HepG2 (cell line): ENCODE results near the gene MBTPS1. TPM values are rescaled to one million over a fixed set of nuclear protein-coding genes. Genes with fewer than 3 reads are reported as not detected.
A peak's percentile ranks its signal among the peaks of the same experiment; 100 is the strongest.

ENCODE experiments used
- FIP1L1 ChIP-seq: fragments of 200-400 bp; formaldehyde crosslinking; IDR thresholded peaks from 2 replicates; pipeline ENCODE4 v1.6.1; 2018; ENCODE audit warnings: low read depth, mild to moderate bottlenecking, low read length, moderate library complexity, borderline replicate concordance; ENCODE audit not compliant: insufficient read depth
- HMGA1 ChIP-seq: sonication (generic); formaldehyde crosslinking; conservative IDR thresholded peaks from 2 replicates; pipeline ENCODE4 v1.4.0; 2020; ENCODE audit warnings: missing genetic modification reagents
- IKZF1 ChIP-seq: fragments of 450-650 bp; IDR thresholded peaks from 2 replicates; pipeline ENCODE4 v1.7.1; 2016
- MAFK ChIP-seq, 2 experiments: IDR thresholded peaks in 1 of 2; conservative IDR thresholded peaks in 1 of 2; 2 replicates each; pipeline ENCODE4 v1.6.1; 2011; ENCODE audit warnings: improper control_type of control experiment in 2 of 2, low read length in 2 of 2
- NFYB ChIP-seq: sonication (generic); formaldehyde crosslinking; IDR thresholded peaks from 2 replicates; pipeline ENCODE4 v1.4.0; 2020; ENCODE audit warnings: missing genetic modification reagents
- RELA ChIP-seq: sonication (generic); formaldehyde crosslinking; IDR thresholded peaks from 2 replicates; pipeline ENCODE4 v1.4.0; 2020; ENCODE audit warnings: missing genetic modification reagents
- SIN3A ChIP-seq: IDR thresholded peaks from 2 replicates; pipeline ENCODE4 v1.6.1; 2011; ENCODE audit warnings: low read depth, mild to moderate bottlenecking, control low read depth, low read length, borderline replicate concordance
- STAG1 ChIP-seq: sonication (generic); formaldehyde crosslinking; IDR thresholded peaks from 2 replicates; pipeline ENCODE4 v1.4.0; 2020; ENCODE audit warnings: missing genetic modification reagents
- STAT5B ChIP-seq: sonication (generic); formaldehyde crosslinking; IDR thresholded peaks from 2 replicates; pipeline ENCODE4 v1.4.0; 2020; ENCODE audit warnings: missing genetic modification reagents
- ZBTB21 ChIP-seq: sonication (generic); formaldehyde crosslinking; IDR thresholded peaks from 2 replicates; pipeline ENCODE4 v1.4.0; 2020; ENCODE audit warnings: missing genetic modification reagents
- ZNF205 ChIP-seq: IDR thresholded peaks from 2 replicates; pipeline ENCODE4 v1.6.1; 2018; ENCODE audit warnings: missing biosample characterization, missing genetic modification reagents
- ZNF451 ChIP-seq: sonication (generic); formaldehyde crosslinking; IDR thresholded peaks from 2 replicates; pipeline ENCODE4 v1.5.0; 2020; ENCODE audit warnings: mild to moderate bottlenecking, missing genetic modification reagents
- ZNF546 ChIP-seq: sonication (generic); formaldehyde crosslinking; conservative IDR thresholded peaks from 2 replicates; pipeline ENCODE4 v1.8.1; 2023; ENCODE audit warnings: mild to moderate bottlenecking, missing genetic modification reagents
- ZNF552 ChIP-seq: sonication (generic); formaldehyde crosslinking; IDR thresholded peaks from 2 replicates; pipeline ENCODE4 v1.9.0; 2022; ENCODE audit warnings: missing genetic modification reagents, mild to moderate bottlenecking, borderline replicate concordance
- ZNF644 ChIP-seq: IDR thresholded peaks from 2 replicates; pipeline ENCODE4 v1.6.1; 2016; ENCODE audit warnings: low read depth
- ZNF841 ChIP-seq: sonication (generic); formaldehyde crosslinking; IDR thresholded peaks from 2 replicates; pipeline ENCODE4 v1.8.1; 2023; ENCODE audit warnings: missing genetic modification reagents, borderline replicate concordance
- polyA plus RNA-seq, 8 experiments: library from polyadenylated mRNA; depleted of rRNA in 3 of 8; stranded (reverse) in 7 of 8; unstranded in 1 of 8; fragments of >200 nt; fragmentation: Illumina TruSeq in 4 of 8; extraction: Trizol in 4 of 8; gene quantifications; 2 replicates each; pipeline versions ENCODE4 v1.2.1 to v1.2.3, GENCODE V29; 2011 to 2016; ENCODE audit warnings: low read depth in 4 of 8, missing spikeins in 1 of 8, mixed read lengths in 1 of 8; ENCODE audit not compliant: insufficient read depth in 1 of 8
- total RNA-seq, 5 experiments: library from RNA; depleted of rRNA; stranded (reverse); fragments of >200 nt; fragmentation: Illumina TruSeq; extraction: Trizol; gene quantifications; 2 replicates each; pipeline ENCODE4 v1.2.3, GENCODE V29; 2016; ENCODE audit warnings: low read depth in 1 of 5
- TF ChIP-seq, protein P1 (sequence below): sonication (generic); formaldehyde crosslinking; IDR thresholded peaks from 2 replicates; pipeline ENCODE4 v1.4.0; 2020; ENCODE audit warnings: mild to moderate bottlenecking, missing genetic modification reagents
- TF ChIP-seq, protein P2 (sequence below): sonication (generic); formaldehyde crosslinking; IDR thresholded peaks from 2 replicates; pipeline ENCODE4 v1.4.0; 2020; ENCODE audit warnings: missing genetic modification reagents, borderline replicate concordance
- TF ChIP-seq, protein P3 (sequence below): sonication (generic); formaldehyde crosslinking; IDR thresholded peaks from 2 replicates; pipeline ENCODE4 v1.4.0; 2020; ENCODE audit warnings: missing genetic modification reagents
- TF ChIP-seq, protein P4 (sequence below): sonication (generic); formaldehyde crosslinking; IDR thresholded peaks from 2 replicates; pipeline ENCODE4 v1.9.0; 2021; ENCODE audit warnings: missing genetic modification reagents, mild to moderate bottlenecking, borderline replicate concordance
- TF ChIP-seq, protein P5 (sequence below): sonication (generic); formaldehyde crosslinking; IDR thresholded peaks from 2 replicates; pipeline ENCODE4 v1.9.0; 2021; ENCODE audit warnings: missing genetic modification reagents, borderline replicate concordance

The MBTPS1 gene
- total and polyA plus RNA-seq, 2 of the 13 experiments (the other 11 are each of a cell fraction or from before 2014, with no cell fraction given) = 56.7 to 91.3 TPM

DNA sequence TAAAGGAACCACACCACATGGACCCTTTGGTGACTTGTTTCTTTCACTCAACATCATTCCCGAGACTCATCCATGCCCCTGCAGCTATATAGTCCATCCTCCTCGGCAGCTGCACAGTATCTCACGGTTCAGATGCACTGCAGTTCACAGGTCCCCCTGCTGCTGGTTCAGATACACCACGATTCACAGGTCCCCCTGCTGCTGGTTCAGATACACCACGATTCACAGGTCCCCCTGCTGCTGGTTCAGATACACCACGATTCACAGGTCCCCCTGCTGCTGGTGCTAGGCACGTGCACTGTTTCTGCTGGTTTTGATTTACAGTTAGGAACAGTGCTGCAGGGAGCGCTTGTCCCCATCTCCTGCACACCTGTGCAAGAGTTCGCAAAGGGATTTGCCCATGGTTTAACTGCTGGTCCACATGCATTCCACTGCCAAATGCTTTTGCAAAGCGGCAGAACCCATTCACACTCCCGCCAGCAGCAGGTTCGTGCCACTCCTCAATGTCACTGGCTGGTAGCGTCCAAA is 24.5 kb upstream of the MBTPS1 start (continued):
- no peak for TF ChIP-seq FIP1L1
- TF ChIP-seq MAFK (conservative IDR thresholded peaks at IDR 0.05 in 1 of 2, IDR thresholded peaks at IDR 0.05 in 1 of 2; ENCODE audit: low read length in 2 of 2) = no peak
- no peak for TF ChIP-seq IKZF1
- TF ChIP-seq ZNF205 (CRISPR knock-in tag) = no peak
- TF ChIP-seq, protein P1, sequence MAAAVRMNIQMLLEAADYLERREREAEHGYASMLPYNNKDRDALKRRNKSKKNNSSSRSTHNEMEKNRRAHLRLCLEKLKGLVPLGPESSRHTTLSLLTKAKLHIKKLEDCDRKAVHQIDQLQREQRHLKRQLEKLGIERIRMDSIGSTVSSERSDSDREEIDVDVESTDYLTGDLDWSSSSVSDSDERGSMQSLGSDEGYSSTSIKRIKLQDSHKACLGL (CRISPR knock-in tag) = no peak
- peak; percentile 63 for TF ChIP-seq STAG1 (CRISPR knock-in tag)
- no peak for TF ChIP-seq ZNF451 (CRISPR knock-in tag)
- TF ChIP-seq ZNF552 (CRISPR knock-in tag) = no peak
- TF ChIP-seq SIN3A = no peak
- no peak for TF ChIP-seq ZNF546 (CRISPR knock-in tag)
- no peak for TF ChIP-seq ZNF644 (CRISPR knock-in tag)
- TF ChIP-seq RELA (CRISPR knock-in tag) = no peak
- TF ChIP-seq, protein P2, sequence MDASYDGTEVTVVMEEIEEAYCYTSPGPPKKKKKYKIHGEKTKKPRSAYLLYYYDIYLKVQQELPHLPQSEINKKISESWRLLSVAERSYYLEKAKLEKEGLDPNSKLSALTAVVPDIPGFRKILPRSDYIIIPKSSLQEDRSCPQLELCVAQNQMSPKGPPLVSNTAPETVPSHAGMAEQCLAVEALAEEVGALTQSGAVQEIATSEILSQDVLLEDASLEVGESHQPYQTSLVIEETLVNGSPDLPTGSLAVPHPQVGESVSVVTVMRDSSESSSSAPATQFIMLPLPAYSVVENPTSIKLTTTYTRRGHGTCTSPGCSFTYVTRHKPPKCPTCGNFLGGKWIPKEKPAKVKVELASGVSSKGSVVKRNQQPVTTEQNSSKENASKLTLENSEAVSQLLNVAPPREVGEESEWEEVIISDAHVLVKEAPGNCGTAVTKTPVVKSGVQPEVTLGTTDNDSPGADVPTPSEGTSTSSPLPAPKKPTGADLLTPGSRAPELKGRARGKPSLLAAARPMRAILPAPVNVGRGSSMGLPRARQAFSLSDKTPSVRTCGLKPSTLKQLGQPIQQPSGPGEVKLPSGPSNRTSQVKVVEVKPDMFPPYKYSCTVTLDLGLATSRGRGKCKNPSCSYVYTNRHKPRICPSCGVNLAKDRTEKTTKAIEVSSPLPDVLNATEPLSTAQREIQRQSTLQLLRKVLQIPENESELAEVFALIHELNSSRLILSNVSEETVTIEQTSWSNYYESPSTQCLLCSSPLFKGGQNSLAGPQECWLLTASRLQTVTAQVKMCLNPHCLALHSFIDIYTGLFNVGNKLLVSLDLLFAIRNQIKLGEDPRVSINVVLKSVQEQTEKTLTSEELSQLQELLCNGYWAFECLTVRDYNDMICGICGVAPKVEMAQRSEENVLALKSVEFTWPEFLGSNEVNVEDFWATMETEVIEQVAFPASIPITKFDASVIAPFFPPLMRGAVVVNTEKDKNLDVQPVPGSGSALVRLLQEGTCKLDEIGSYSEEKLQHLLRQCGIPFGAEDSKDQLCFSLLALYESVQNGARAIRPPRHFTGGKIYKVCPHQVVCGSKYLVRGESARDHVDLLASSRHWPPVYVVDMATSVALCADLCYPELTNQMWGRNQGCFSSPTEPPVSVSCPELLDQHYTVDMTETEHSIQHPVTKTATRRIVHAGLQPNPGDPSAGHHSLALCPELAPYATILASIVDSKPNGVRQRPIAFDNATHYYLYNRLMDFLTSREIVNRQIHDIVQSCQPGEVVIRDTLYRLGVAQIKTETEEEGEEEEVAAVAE (CRISPR knock-in tag) = no peak
- TF ChIP-seq, protein P3, sequence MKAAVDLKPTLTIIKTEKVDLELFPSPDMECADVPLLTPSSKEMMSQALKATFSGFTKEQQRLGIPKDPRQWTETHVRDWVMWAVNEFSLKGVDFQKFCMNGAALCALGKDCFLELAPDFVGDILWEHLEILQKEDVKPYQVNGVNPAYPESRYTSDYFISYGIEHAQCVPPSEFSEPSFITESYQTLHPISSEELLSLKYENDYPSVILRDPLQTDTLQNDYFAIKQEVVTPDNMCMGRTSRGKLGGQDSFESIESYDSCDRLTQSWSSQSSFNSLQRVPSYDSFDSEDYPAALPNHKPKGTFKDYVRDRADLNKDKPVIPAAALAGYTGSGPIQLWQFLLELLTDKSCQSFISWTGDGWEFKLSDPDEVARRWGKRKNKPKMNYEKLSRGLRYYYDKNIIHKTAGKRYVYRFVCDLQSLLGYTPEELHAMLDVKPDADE (CRISPR knock-in tag) = no peak
- TF ChIP-seq, protein P4, sequence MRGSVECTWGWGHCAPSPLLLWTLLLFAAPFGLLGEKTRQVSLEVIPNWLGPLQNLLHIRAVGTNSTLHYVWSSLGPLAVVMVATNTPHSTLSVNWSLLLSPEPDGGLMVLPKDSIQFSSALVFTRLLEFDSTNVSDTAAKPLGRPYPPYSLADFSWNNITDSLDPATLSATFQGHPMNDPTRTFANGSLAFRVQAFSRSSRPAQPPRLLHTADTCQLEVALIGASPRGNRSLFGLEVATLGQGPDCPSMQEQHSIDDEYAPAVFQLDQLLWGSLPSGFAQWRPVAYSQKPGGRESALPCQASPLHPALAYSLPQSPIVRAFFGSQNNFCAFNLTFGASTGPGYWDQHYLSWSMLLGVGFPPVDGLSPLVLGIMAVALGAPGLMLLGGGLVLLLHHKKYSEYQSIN = no peak
- no peak for TF ChIP-seq NFYB (CRISPR knock-in tag)
- no peak for TF ChIP-seq HMGA1 (CRISPR knock-in tag)
- TF ChIP-seq ZBTB21 (CRISPR knock-in tag) = no peak
- no peak for TF ChIP-seq STAT5B
- TF ChIP-seq ZNF841 = no peak
- TF ChIP-seq, protein P5, sequence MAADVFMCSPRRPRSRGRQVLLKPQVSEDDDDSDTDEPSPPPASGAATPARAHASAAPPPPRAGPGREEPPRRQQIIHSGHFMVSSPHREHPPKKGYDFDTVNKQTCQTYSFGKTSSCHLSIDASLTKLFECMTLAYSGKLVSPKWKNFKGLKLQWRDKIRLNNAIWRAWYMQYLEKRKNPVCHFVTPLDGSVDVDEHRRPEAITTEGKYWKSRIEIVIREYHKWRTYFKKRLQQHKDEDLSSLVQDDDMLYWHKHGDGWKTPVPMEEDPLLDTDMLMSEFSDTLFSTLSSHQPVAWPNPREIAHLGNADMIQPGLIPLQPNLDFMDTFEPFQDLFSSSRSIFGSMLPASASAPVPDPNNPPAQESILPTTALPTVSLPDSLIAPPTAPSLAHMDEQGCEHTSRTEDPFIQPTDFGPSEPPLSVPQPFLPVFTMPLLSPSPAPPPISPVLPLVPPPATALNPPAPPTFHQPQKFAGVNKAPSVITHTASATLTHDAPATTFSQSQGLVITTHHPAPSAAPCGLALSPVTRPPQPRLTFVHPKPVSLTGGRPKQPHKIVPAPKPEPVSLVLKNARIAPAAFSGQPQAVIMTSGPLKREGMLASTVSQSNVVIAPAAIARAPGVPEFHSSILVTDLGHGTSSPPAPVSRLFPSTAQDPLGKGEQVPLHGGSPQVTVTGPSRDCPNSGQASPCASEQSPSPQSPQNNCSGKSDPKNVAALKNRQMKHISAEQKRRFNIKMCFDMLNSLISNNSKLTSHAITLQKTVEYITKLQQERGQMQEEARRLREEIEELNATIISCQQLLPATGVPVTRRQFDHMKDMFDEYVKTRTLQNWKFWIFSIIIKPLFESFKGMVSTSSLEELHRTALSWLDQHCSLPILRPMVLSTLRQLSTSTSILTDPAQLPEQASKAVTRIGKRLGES (CRISPR knock-in tag) = no peak
